Fibroblast of lung (primary cell): ENCODE data around the gene DDX10.
"Not testable (repeated sequence)": the region's sequence is repeated elsewhere in the genome, so short reads cannot be mapped to it uniquely, and the experiment has no call there.

Experiments
- EZH2 ChIP-seq: IDR thresholded peaks from 2 replicates; pipeline ENCODE4 v1.5.1; 2012; ENCODE audit warnings: low read length, control low read depth, mild to moderate bottlenecking; ENCODE audit errors: missing control alignments
- TF ChIP-seq, protein P1 (sequence below), 2 donors: IDR thresholded peaks in 1 of 2; conservative IDR thresholded peaks in 1 of 2; 1 replicate in 1 of 2; 2 replicates in 1 of 2; pipeline ENCODE4 v1.5.1; 2011 to 2012; ENCODE audit warnings: low read length in 2 of 2, control low read depth in 1 of 2, inconsistent platforms in 1 of 2, low read depth in 1 of 2, mild to moderate bottlenecking in 1 of 2

DNA sequence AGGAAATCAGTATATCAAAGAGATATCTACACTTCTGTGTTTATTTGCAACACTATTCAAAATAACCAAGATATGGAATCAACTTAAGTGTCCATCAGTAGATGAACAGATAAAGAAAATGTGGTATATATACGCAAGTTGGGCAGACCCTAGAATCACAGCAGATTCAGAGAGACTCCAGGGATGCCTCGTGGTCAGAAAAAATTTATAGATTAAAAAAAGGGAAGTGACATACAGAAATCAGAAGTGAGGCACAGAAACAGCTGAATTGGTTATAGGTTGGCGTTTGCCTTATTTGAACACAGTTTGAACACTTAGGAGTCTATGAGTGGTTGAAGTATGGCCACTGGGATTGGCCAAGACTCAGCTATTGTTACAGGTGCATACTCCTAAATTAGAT lies 10.8 kb upstream of the DDX10 start:
- TF ChIP-seq, protein P1, sequence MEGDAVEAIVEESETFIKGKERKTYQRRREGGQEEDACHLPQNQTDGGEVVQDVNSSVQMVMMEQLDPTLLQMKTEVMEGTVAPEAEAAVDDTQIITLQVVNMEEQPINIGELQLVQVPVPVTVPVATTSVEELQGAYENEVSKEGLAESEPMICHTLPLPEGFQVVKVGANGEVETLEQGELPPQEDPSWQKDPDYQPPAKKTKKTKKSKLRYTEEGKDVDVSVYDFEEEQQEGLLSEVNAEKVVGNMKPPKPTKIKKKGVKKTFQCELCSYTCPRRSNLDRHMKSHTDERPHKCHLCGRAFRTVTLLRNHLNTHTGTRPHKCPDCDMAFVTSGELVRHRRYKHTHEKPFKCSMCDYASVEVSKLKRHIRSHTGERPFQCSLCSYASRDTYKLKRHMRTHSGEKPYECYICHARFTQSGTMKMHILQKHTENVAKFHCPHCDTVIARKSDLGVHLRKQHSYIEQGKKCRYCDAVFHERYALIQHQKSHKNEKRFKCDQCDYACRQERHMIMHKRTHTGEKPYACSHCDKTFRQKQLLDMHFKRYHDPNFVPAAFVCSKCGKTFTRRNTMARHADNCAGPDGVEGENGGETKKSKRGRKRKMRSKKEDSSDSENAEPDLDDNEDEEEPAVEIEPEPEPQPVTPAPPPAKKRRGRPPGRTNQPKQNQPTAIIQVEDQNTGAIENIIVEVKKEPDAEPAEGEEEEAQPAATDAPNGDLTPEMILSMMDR (conservative IDR thresholded peaks at IDR 0.05 in 1 of 2, IDR thresholded peaks at IDR 0.05 in 1 of 2; ENCODE audit: low read depth in 1 of 2, low read length in 2 of 2) = not testable (repeated sequence)
- TF ChIP-seq EZH2 = not testable (repeated sequence)
